Spleen (tissue), 7 donors: Measurements from ENCODE around the gene MPO.

Experiments used
- POLR2A ChIP-seq, 3 donors: fragments of 450-650 bp; IDR thresholded peaks; one replicate each; pipeline ENCODE4 v1.5.1; 2017; ENCODE audit warnings: antibody characterized with exemption in 3 of 3, mild to moderate bottlenecking in 1 of 3
- TF ChIP-seq, protein P1 (sequence below), 11 experiments: fragments of 200-600 bp in 7 of 11; fragments of 450-650 bp in 4 of 11; sonication (generic) in 4 of 11; IDR thresholded peaks in 8 of 11; conservative IDR thresholded peaks in 3 of 11; 1 replicate in 7 of 11; 2 replicates in 4 of 11; pipeline versions ENCODE4 v1.4.0 to v1.8.0; 2016 to 2021; ENCODE audit warnings: antibody characterized with exemption in 11 of 11, inconsistent platforms in 4 of 11, mild to moderate bottlenecking in 1 of 11
- donor health status: DM: no; HTN: no; CAD: no; lungs with moderate emphysema.
- donor health status: DM: no; HTN: no; CAD: no.
- donor health status: DM: no; HTN: no; CAD: no.

DNA sequence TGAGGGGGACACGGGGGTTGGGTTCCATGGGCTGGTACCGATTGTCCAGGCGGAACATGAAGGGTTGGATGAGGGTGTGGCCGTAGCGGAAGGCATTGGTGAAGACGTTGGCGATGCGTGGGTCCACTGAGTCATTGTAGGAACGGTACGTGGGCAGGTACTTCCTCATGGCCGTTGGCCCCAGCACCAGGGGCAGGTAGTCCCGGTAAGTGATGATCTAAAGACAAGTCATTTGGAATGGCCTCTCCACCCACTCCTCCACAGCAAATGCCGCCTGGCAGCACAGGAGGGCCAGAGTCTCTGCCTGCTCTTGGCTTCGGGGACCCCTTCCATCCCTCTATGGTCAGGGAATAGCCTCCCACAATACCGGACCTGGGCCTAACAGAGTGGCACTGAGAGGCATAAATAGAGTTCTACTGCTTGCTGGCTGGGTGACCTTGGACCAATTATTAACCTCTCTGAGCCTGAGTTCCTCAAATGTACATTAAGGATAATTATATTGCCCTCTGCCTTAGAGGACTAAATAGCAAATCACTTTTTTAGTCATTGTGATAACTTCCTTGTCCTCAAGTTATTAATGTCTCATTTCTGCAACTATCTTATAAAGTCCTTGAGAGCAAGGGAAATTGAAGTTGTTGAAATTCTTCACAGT, 7.2 kb downstream of the MPO start:
- TF ChIP-seq, protein P1, sequence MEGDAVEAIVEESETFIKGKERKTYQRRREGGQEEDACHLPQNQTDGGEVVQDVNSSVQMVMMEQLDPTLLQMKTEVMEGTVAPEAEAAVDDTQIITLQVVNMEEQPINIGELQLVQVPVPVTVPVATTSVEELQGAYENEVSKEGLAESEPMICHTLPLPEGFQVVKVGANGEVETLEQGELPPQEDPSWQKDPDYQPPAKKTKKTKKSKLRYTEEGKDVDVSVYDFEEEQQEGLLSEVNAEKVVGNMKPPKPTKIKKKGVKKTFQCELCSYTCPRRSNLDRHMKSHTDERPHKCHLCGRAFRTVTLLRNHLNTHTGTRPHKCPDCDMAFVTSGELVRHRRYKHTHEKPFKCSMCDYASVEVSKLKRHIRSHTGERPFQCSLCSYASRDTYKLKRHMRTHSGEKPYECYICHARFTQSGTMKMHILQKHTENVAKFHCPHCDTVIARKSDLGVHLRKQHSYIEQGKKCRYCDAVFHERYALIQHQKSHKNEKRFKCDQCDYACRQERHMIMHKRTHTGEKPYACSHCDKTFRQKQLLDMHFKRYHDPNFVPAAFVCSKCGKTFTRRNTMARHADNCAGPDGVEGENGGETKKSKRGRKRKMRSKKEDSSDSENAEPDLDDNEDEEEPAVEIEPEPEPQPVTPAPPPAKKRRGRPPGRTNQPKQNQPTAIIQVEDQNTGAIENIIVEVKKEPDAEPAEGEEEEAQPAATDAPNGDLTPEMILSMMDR (IDR thresholded peaks at IDR 0.05 in 8 of 11, conservative IDR thresholded peaks at IDR 0.05 in 3 of 11) = no peak
- TF ChIP-seq POLR2A (IDR thresholded peaks at IDR 0.05) = no peak
